ENCODE results near the gene CABS1. TPM values are rescaled to one million over a fixed set of nuclear protein-coding genes. Genes with fewer than 3 reads are reported as not detected.

CABS1 gene
- total RNA-seq, 1 experiment from 2014 or later, result not detected

- H3K36me3 Mint-ChIP-seq (ENCODE audit: insufficient read depth, unreplicated experiment), result no peaks in the 10 kb centered on the region
- CTCF ChIA-PET, result no interaction called here
Measured at GRCh38 chr4:70382691-70383181, 48.0 kb downstream of the CABS1 start, which contains the start of gene SMR3B. Gene SMR3B (plus strand): TSS chr4:70383131. CDS start chr4:70384511, 1,380 bp downstream.

More at GRCh38 chr4:70382691-70383181, 48.0 kb downstream of the CABS1 start, which contains the start of gene SMR3B:
- no peak for TF ChIP-seq CTCF (IDR thresholded peaks at IDR 0.05; ENCODE audit: insufficient read depth in 1 of 2, low read depth in 1 of 2, low read length in 1 of 2, severe bottlenecking in 1 of 2, unreplicated experiment in 1 of 2)
- no peak for DNase-seq
- no peaks in the 10 kb centered on the region for H3K4me1 Mint-ChIP-seq (ENCODE audit: low read depth, unreplicated experiment)
- H3K27ac Mint-ChIP-seq (ENCODE audit: unreplicated experiment), result no peak within 1 kb of the TSS
- Histone ChIP-seq H3K9me3 (no peaks in the 10 kb centered on the region), H3K4me3 (ENCODE audit: low read depth, low read length) (no peak within 1 kb of the TSS), H3K27me3 (replicated peaks; ENCODE audit: control insufficient read depth, insufficient read depth, low read length) (no peaks in the 10 kb centered on the region), H3K4me1 (no peaks in the 10 kb centered on the region), H3K36me3 (ENCODE audit: control insufficient read depth, insufficient read depth, low read length) (no peaks in the 10 kb centered on the region)
- intact Hi-C loops (cut with micrococcal nuclease; ENCODE audit: unreplicated experiment), result no loop called here
- no TSS peak for BruUV-seq (replicated peaks)
- H3K4me3 Mint-ChIP-seq (ENCODE audit: unreplicated experiment), result no peak within 1 kb of the TSS
- H3K9me3 Mint-ChIP-seq (ENCODE audit: unreplicated experiment), result no peaks in the 10 kb centered on the region
- POLR2A ChIA-PET, result no interaction called here
- peaks cover 5% of the 10 kb centered on the region for H3K27me3 Mint-ChIP-seq (ENCODE audit: insufficient read depth, unreplicated experiment)

Other genes with a start within 250 kb of the CABS1 start
- gene PRR27, start 180.7 kb upstream of the CABS1 start, total RNA-seq (2022), result not detected in 2 replicates
- gene ODAM, start 139.3 kb upstream of the CABS1 start, total RNA-seq (2022), result 11.1 and 15.1 TPM in 2 replicates
- gene FDCSP, start 108.9 kb upstream of the CABS1 start, total RNA-seq (2022), result not detected in 2 replicates
- not detected in 2 replicates for gene CSN3, start 92.4 kb upstream of the CABS1 start, total RNA-seq (2022)
- gene SMR3A, start 25.8 kb downstream of the CABS1 start, total RNA-seq (2022), result not detected in 2 replicates
- gene SMR3B, start 48.1 kb downstream of the CABS1 start, total RNA-seq (2022), result not detected in 2 replicates
- gene OPRPN, start 63.0 kb downstream of the CABS1 start, total RNA-seq (2022), result not detected in 2 replicates
- not detected in 2 replicates for gene MUC7, start 137.2 kb downstream of the CABS1 start, total RNA-seq (2022)
- gene AMTN, start 183.6 kb downstream of the CABS1 start, total RNA-seq (2022), result not detected in 2 replicates